Measurements from ENCODE around the gene FLT4. TPM values are rescaled to one million over a fixed set of nuclear protein-coding genes. Genes with fewer than 3 reads are reported as not detected.
"Not testable (repeated sequence)": the region's sequence is repeated elsewhere in the genome, so short reads cannot be mapped to it uniquely, and the experiment has no call there.

The FLT4 gene
- total RNA-seq, 1 donor from 2014 or later: 0.56 TPM

GRCh38 chr5:180670586-180671359 lies 21.4 kb upstream of the FLT4 start:
- intact Hi-C loops (cut with micrococcal nuclease): loop anchor here (5.0 kb wide), 1 partner anchor 47 kb away; no protein-coding TSS in a partner anchor

GRCh38 chr5:180670157-180670556 lies 20.8 kb upstream of the FLT4 start:
- intact Hi-C loops (cut with micrococcal nuclease): loop anchor here (5.0 kb wide), 1 partner anchor 47 kb away; no protein-coding TSS in a partner anchor

- intact Hi-C loops (cut with micrococcal nuclease): loop anchor here (5.0 kb wide), 1 partner anchor 48 kb away; no protein-coding TSS in a partner anchor
These were observed 20.3 kb upstream of the FLT4 start for GRCh38 chr5:180669661-180670060.

GRCh38 chr5:180668835-180669596 lies 19.6 kb upstream of the FLT4 start:
- intact Hi-C loops (cut with micrococcal nuclease): no loop called here

- intact Hi-C loops (cut with micrococcal nuclease): no loop called here
These were observed 17.4 kb upstream of the FLT4 start for GRCh38 chr5:180666812-180667211.

- intact Hi-C loops (cut with micrococcal nuclease): no loop called here
These were observed 16.4 kb upstream of the FLT4 start for GRCh38 chr5:180665682-180666404.

GRCh38 chr5:180658774-180659564 lies 9.6 kb upstream of the FLT4 start:
- intact Hi-C loops (cut with micrococcal nuclease): no loop called here

- intact Hi-C loops (cut with micrococcal nuclease): not testable (repeated sequence)
These were observed 5.8 kb upstream of the FLT4 start for GRCh38 chr5:180655243-180655642.

GRCh38 chr5:180652771-180653170 lies 3.4 kb upstream of the FLT4 start:
- intact Hi-C loops (cut with micrococcal nuclease): no loop called here

GRCh38 chr5:180652346-180652745 lies 2.9 kb upstream of the FLT4 start:
- intact Hi-C loops (cut with micrococcal nuclease): no loop called here

- intact Hi-C loops (cut with micrococcal nuclease): no loop called here
These were observed 623 bp downstream of the FLT4 start for GRCh38 chr5:180648658-180649296.

- intact Hi-C loops (cut with micrococcal nuclease): no loop called here
These were observed 1.4 kb downstream of the FLT4 start for GRCh38 chr5:180647941-180648500.

- intact Hi-C loops (cut with micrococcal nuclease): no loop called here
These were observed 1.9 kb downstream of the FLT4 start for GRCh38 chr5:180647465-180647864.

- intact Hi-C loops (cut with micrococcal nuclease): no loop called here
These were observed 2.5 kb downstream of the FLT4 start for GRCh38 chr5:180646963-180647305.

GRCh38 chr5:180646289-180646962 lies 3.0 kb downstream of the FLT4 start:
- intact Hi-C loops (cut with micrococcal nuclease): no loop called here

GRCh38 chr5:180645274-180646204 lies 3.9 kb downstream of the FLT4 start:
- intact Hi-C loops (cut with micrococcal nuclease): no loop called here

GRCh38 chr5:180644825-180645273 lies 4.6 kb downstream of the FLT4 start:
- intact Hi-C loops (cut with micrococcal nuclease): no loop called here

- intact Hi-C loops (cut with micrococcal nuclease): no loop called here
These were observed 5.1 kb downstream of the FLT4 start for GRCh38 chr5:180644129-180644824.

Data from T-helper 1 cell treated with Interleukin-12 subunit alpha and Interleukin-12 subunit beta and Interleukin-4 antibody, amounts not matched to agents 30 ng/mL and 1 ng/mL, for 36 hours (primary cell).